HG03060 (cell line): ENCODE results near the gene MGAT4B.
"Not testable (repeated sequence)": the region's sequence is repeated elsewhere in the genome, so short reads cannot be mapped to it uniquely, and the experiment has no call there.

Source experiments
- ATAC-seq: cut with Tn5 transposase; IDR thresholded peaks from one replicate; pipeline ENCODE4 v1.9.1; 2021; ENCODE audit warnings: low read depth, moderate number of reproducible peaks; ENCODE audit not compliant: unreplicated experiment

The MGAT4B gene

GRCh38 chr5:179806250-179807048 is at the start of gene MGAT4B:
Gene MGAT4B (minus strand): TSS chr5:179806866. CDS start chr5:179806583, 283 bp downstream.
- ATAC-seq = no peak

GRCh38 chr5:179854356-179854755 is 47.7 kb upstream of the MGAT4B start:
- ATAC-seq = no peak

- ATAC-seq = peak; percentile 88
These were observed 46.4 kb upstream of the MGAT4B start for GRCh38 chr5:179852993-179853547.

GRCh38 chr5:179841621-179842020 is 35.0 kb upstream of the MGAT4B start:
- ATAC-seq = no peak

- no peak for ATAC-seq
These were observed 34.1 kb upstream of the MGAT4B start for GRCh38 chr5:179840766-179841165.

GRCh38 chr5:179840321-179840720 is 33.7 kb upstream of the MGAT4B start:
- no peak for ATAC-seq

- ATAC-seq = no peak
These were observed 32.9 kb upstream of the MGAT4B start for GRCh38 chr5:179839328-179840256.

- no peak for ATAC-seq
These were observed 30.7 kb upstream of the MGAT4B start for GRCh38 chr5:179837076-179838011.

GRCh38 chr5:179836225-179837019 is 29.8 kb upstream of the MGAT4B start:
- no peak for ATAC-seq

- not testable (repeated sequence) for ATAC-seq
These were observed 28.2 kb upstream of the MGAT4B start for GRCh38 chr5:179834871-179835270.

GRCh38 chr5:179834120-179834519 is 27.5 kb upstream of the MGAT4B start:
- no peak for ATAC-seq

GRCh38 chr5:179833709-179834070 is 27.0 kb upstream of the MGAT4B start:
- no peak for ATAC-seq

- no peak for ATAC-seq
These were observed 26.5 kb upstream of the MGAT4B start for GRCh38 chr5:179833056-179833708.

- ATAC-seq = no peak
These were observed 25.5 kb upstream of the MGAT4B start for GRCh38 chr5:179832039-179832745.

- ATAC-seq = no peak
These were observed 24.3 kb upstream of the MGAT4B start for GRCh38 chr5:179830818-179831468.

GRCh38 chr5:179829732-179830435 is 23.2 kb upstream of the MGAT4B start:
- ATAC-seq = no peak
